ENCODE measurements around the gene BCCIP.

Gene BCCIP

GRCh38 chr10:125815764-125816163, 7.6 kb upstream of the BCCIP start:
- no peak for TF ChIP-seq CTCF (IDR thresholded peaks at IDR 0.05; ENCODE audit: unreplicated experiment in 3 of 3)
- Mint-ChIP-seq H3K4me1 (peaks cover 26% of the 10 kb centered on the region), H3K27me3 (ENCODE audit: low read depth) (no peaks in the 10 kb centered on the region), H3K36me3 (ENCODE audit: low read depth) (peaks cover 32% of the 10 kb centered on the region), H3K4me3 (no peak overlapping the region), H3K27ac (peak overlapping the region in 2 of 3 experiments; percentile 8 to 39), H3K9me3 (no peaks in the 10 kb centered on the region)

GRCh38 chr10:125816548-125816947, 6.8 kb upstream of the BCCIP start:
- peaks cover 25% of the 10 kb centered on the region for H3K36me3 Mint-ChIP-seq (ENCODE audit: low read depth)
- no peaks in the 10 kb centered on the region for H3K9me3 Mint-ChIP-seq
- no peak overlapping the region for H3K27ac Mint-ChIP-seq
- H3K4me3 Mint-ChIP-seq, result no peak overlapping the region
- TF ChIP-seq CTCF (IDR thresholded peaks at IDR 0.05; ENCODE audit: unreplicated experiment in 3 of 3), result no peak
- no peaks in the 10 kb centered on the region for H3K27me3 Mint-ChIP-seq (ENCODE audit: low read depth)
- H3K4me1 Mint-ChIP-seq, result peaks cover 33% of the 10 kb centered on the region

DNA sequence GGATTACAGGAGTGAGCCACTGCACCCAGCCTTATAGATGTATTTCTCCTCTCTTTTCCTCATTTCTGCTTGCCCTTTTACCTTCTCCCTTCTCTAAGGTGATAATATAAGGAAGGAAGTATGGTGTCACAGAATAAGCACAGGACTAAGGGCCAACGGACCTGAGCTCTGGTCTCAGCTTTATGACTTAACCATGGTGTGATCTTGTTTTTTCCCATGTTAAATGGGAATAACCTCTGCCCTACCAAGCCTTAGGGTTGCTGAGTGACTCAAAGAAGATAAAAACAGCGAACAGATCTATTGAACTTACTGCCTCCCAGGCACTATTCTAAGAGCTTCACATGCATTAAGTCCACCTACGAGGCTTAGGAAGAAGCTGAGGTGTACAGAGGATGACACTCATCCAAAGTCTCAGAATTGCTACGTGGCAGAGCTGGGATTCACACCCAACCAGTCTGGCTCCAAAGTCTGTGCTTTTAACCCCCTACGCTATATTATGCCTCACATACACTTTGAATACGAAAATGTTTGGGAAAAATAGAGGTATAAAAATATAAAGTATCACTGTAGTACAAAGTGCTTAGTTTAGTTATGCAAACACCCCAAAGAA, 5.9 kb upstream of the BCCIP start:
- no peak overlapping the region for H3K27ac Mint-ChIP-seq
- no peaks in the 10 kb centered on the region for H3K27me3 Mint-ChIP-seq (ENCODE audit: low read depth)
- H3K36me3 Mint-ChIP-seq (ENCODE audit: low read depth), result peaks cover 22% of the 10 kb centered on the region
- no peaks in the 10 kb centered on the region for H3K9me3 Mint-ChIP-seq
- no peak for TF ChIP-seq CTCF (IDR thresholded peaks at IDR 0.05; ENCODE audit: unreplicated experiment in 3 of 3)
- H3K4me3 Mint-ChIP-seq, result no peak overlapping the region
- H3K4me1 Mint-ChIP-seq, result peaks cover 38% of the 10 kb centered on the region

GRCh38 chr10:125820701-125821100, 2.6 kb upstream of the BCCIP start:
- no peak for TF ChIP-seq CTCF (IDR thresholded peaks at IDR 0.05; ENCODE audit: unreplicated experiment in 3 of 3)
- H3K36me3 Mint-ChIP-seq (ENCODE audit: low read depth), result no peaks in the 10 kb centered on the region
- peak overlapping the region; percentile 84 to 88 (median 86) for H3K4me3 Mint-ChIP-seq
- no peaks in the 10 kb centered on the region for H3K27me3 Mint-ChIP-seq (ENCODE audit: low read depth)
- peak overlapping the region in 1 of 3 experiments; percentile 23 for H3K27ac Mint-ChIP-seq
- H3K9me3 Mint-ChIP-seq, result no peaks in the 10 kb centered on the region
- H3K4me1 Mint-ChIP-seq, result peaks cover 20% of the 10 kb centered on the region

DNA sequence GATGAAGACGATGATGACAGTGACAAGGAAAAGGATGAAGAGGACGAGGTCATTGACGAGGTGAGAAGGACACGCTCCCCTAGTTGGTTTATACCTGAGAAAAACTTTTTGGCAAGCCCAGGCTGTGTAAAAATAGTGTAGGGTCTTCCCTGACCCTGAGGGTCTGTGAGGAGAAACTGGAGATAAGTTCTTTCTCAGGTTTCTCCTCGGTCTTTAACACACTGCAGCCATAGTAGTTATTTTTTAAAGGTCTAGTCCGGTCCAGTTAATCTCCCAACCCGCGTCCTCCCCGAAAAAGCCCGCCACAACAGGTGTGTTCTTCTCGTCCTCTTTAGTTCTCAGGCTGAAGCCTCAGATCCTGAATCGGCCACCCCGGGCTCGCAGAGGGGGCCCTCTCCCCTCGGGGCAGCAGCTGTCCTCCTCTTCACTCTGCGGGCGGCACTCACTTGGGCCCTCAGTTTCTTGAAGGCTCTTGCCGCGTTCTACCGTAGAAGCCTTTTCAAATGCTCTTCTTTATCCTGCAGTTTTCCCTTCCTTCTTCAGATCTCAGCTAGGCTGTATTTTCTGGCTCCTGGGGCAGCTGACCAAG, 411 bp downstream of the BCCIP start:
- H3K4me1 Mint-ChIP-seq, result peaks cover 29% of the 10 kb centered on the region
- no peaks in the 10 kb centered on the region for H3K27me3 Mint-ChIP-seq (ENCODE audit: low read depth)
- peaks cover 15% of the 10 kb centered on the region for H3K36me3 Mint-ChIP-seq (ENCODE audit: low read depth)
- H3K9me3 Mint-ChIP-seq, result no peaks in the 10 kb centered on the region
- no peak overlapping the region for H3K27ac Mint-ChIP-seq
- H3K4me3 Mint-ChIP-seq, result no peak overlapping the region
- no peak for TF ChIP-seq CTCF (IDR thresholded peaks at IDR 0.05; ENCODE audit: unreplicated experiment in 3 of 3)

- Mint-ChIP-seq H3K9me3 (no peaks in the 10 kb centered on the region), H3K36me3 (ENCODE audit: low read depth) (peaks cover 21% of the 10 kb centered on the region), H3K27me3 (ENCODE audit: low read depth) (no peaks in the 10 kb centered on the region), H3K4me3 (no peak overlapping the region), H3K27ac (no peak overlapping the region), H3K4me1 (peaks cover 38% of the 10 kb centered on the region)
- no peak for TF ChIP-seq CTCF (IDR thresholded peaks at IDR 0.05; ENCODE audit: unreplicated experiment in 3 of 3)
These were observed 1.4 kb downstream of the BCCIP start for GRCh38 chr10:125824736-125825135.

All from nephron (organoid).